Stimulated activated CD8-positive, alpha-beta memory T cell treated with anti-CD3 and anti-CD28 coated beads, Interleukin-12 subunit alpha, Interleukin-12 subunit beta, amount 100 ng/mL, for 24 hours (primary cell): ENCODE results near the gene SKAP1.
"Not testable (repeated sequence)": the region's sequence is repeated elsewhere in the genome, so short reads cannot be mapped to it uniquely, and the experiment has no call there.

Source experiments
- DNase-seq: peaks from one replicate; pipeline ENCODE4 v3.0.0-alpha.2; 2020; ENCODE audit errors: extremely low read depth

Gene SKAP1

GRCh38 chr17:48413613-48414405 lies 16.2 kb downstream of the SKAP1 start:
- no peak for DNase-seq

DNA sequence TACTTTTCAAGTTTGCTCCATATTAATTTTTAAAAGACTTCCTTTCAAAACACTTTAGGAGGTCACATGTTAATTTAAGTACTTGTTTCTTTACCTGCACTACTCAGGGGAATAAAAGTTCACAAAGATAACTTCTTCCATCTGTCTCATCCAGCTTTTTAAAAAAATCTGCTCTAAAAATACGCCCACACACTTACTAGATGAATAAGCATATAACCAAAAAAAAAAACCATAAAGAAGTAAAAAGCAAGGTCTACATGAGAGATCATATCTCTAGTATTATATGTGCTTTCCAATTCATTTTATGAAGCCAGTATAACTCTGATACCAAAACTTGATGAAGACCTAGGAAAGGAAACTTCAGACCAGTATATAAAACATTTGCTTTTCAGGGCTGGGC lies 17.2 kb downstream of the SKAP1 start:
- DNase-seq: no peak

- not testable (repeated sequence) for DNase-seq
These were observed 19.2 kb downstream of the SKAP1 start for GRCh38 chr17:48410821-48411220.

DNA sequence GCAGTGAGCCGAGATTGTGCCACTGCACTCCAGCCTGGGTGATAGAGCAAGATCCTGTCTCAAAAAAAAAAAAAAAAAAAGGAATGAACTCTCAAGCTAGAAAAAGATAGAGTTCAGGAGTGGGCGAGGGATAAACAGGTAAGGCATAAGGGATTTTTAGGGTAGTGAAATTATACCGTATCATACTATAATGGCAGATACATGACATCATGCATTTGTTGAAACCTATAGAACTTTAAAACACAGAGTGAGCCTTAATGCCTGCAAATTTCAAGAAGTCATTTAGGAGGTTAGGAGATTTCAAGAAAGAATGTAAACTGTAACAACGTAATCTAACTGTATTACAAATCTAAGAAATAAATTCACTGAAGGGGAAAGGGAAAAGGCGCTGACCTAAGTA lies 20.4 kb downstream of the SKAP1 start:
- no peak for DNase-seq

DNA sequence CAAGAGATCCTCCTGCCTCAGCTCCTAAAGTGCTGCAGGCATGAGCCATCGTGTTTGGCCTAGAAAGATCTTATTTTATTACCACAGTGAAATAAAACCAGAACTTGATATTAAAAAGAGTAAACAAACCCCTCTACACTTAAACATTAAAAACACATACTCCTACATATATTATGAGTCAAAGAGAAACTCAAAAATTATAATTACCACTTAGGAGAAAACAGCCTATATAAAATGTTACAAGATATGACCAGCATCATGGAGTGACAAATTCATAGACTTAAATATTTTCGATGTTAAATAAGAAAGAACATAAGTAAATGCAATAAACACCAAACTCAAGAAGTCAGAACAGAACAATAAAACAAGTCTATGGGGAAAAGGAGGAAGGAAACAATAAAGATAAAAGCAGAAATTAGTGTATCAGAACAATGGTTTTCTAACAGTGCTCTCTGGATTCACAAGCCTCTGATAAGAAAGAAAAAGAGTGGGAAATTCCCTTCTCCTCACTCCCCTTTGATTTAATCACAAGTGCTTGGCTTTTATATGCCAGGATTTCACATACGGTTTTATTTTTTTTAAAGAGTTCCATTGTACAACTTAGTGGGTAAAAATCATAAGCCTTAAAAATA lies 23.0 kb downstream of the SKAP1 start:
- DNase-seq: no peak

DNA sequence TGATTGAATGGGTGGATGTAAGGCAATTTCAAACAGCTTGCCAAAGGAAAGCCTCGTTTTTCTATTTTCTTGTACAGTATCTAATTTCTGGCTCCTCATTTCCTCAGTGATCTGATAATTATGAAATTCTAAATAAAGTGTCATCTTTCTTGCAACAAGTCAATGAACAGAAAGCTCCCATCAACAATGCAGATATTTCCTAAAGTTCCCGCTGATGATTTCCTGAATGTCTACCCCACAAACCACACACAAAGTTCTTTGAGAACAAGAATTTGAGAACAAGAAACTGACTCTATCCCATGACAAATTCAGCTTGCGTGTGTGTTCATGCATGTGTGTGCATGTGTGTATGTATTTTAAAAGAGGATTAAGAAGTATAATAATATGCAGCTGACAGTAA lies 35.2 kb downstream of the SKAP1 start:
- no peak for DNase-seq

GRCh38 chr17:48393283-48393682 lies 36.7 kb downstream of the SKAP1 start:
- DNase-seq: no peak

DNA sequence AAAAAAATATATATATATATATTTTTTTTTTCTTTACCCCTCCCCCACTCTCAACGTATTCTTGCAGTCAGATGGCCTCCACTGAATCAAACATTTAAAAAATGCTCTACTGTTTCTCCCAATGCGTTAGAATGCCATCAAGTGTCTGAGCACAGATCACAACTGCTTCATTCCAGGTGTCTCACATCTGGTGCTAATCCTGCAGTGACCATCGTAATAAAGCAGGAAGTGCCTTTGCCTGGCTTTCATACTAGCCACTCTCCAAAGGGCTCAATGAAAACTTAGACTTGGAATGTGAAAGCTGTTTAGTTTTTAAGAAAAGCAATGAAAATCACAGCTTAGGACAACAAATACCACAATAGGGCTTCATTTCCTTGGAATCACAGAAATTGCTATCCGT lies 37.2 kb downstream of the SKAP1 start:
- DNase-seq: no peak

DNA sequence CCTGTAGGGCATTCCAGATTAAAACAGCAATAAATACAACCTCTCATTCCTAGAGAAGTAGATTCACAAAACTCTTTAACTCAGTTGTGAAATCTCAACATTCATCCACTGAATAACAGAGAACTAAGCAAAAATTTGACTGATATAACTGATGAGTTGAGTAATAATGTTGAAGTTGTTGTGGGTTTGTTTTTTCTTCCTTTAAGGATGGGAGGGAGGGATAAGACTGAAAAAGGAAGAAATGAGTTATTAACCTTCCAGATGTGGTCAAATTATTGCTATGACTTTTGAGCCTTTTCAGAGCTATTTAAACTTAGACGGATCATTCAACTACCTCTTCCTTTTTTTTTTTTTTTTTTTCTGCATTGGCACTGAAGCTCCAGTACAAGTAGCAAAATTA lies 38.6 kb downstream of the SKAP1 start:
- DNase-seq: no peak

DNA sequence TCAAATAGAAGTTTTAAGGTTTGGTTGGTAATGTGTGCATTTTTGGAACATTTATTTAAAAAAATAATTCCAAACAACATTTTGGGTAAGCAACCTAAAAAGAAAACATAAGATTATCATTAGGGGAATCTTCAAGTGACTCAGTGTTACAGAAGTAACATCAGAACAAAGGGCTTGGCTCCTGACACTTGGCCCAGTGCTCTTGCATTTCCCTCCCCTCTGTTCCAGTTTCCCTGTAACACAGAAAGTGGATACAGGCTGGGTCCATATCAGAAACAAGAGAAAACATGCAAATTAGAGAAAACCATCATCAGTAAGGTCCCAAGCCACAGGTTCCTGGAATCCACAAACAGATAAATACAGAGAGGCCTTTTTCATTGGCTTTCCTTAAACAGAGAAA lies 40.1 kb downstream of the SKAP1 start:
- no peak for DNase-seq

GRCh38 chr17:48388955-48389743 lies 40.9 kb downstream of the SKAP1 start:
- no peak for DNase-seq

DNA sequence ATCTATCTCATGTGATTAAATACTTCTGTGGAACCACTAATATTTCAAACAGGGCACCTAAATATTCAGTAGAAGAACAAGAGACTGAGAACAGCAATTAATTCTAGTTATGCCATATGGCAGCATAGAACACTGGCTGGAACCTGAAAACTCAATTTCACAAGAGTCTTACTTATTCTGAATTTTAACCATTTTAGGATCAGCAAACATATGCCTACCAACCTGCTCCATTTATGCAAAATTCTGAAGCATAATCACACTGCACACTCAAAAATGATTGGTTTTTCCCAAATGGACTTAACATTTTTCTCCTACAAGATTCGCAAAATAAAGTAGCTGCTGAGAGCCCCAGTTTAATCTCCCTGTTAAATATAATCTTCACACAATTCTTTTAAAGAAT lies 43.2 kb downstream of the SKAP1 start:
- no peak for DNase-seq

DNA sequence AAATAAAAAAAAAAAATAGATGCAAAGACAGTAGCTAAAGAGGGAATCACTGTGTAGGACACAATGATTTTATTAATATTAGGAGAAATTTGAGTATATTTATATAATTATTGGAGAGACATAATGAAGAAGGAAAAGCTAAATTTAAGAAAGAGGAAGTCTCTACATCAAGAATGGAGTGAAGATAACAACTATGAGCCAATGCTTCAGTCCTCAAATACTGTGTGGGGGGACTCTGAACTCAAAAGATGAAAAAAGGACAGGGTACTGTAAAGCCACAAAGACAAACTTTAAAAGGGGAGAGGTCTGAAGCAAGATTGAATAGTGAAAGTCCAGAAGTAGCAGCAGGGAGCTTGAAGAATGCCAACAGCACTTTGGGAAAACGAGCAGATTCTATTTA lies 44.7 kb downstream of the SKAP1 start:
- no peak for DNase-seq

DNA sequence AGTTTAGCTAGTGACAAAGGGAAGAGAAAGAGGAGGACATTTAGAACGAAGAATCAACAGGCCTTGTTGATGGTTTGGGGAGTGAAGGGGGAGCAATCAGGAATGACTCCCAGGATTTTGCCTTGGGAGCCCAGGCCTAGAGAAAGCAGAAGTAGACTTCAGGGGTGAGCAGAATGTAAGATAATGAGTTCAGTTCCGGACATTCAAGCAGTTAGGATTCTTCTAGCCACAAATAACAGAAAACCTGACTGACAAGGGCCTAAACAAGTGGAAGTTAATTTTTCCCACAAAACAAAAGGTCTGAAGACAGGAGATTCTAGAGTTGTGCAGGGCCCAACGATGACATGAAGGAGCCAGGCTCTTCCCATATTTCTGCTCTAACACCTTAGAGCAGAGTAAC lies 45.9 kb downstream of the SKAP1 start:
- DNase-seq: no peak

DNA sequence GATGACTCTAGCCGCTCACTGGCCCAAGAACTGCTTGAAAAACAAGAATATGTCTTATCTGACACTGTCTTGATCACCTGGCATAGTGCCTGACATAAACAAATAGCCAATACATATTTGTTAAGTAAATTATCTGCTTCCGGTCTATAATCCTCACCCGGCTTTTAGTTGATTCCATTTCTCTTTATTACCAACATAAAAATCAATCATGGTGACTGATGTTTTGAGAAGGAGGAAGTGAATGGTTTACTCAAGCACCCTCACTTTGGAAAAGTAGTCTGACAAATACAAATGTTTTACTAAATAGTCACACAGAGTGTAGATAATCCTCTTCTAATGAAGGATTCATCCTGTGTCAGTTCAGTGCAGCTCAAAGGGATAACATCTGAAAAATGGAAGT lies 47.0 kb downstream of the SKAP1 start:
- DNase-seq: no peak

- no peak for DNase-seq
These were observed 51.2 kb downstream of the SKAP1 start for GRCh38 chr17:48378708-48379392.

DNA sequence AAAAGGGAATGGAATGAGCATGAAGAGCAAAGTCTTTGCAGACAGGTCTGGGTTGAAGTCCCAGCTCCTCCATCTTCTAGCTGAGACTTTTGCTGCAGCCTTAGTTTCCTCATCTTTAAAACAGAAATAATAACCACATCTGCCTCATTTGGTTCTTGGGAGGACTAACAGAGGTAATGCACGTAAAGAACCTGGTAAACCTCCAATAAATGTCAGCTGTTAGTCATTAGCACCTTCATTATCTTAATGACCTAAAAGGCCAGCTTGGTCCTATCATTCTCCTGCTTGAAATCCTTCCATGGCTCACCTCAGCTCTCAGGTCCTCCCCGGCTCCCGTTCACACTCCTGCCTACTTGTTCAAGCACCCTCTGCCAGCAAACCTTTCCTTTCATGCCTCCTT lies 51.8 kb downstream of the SKAP1 start:
- no peak for DNase-seq

DNA sequence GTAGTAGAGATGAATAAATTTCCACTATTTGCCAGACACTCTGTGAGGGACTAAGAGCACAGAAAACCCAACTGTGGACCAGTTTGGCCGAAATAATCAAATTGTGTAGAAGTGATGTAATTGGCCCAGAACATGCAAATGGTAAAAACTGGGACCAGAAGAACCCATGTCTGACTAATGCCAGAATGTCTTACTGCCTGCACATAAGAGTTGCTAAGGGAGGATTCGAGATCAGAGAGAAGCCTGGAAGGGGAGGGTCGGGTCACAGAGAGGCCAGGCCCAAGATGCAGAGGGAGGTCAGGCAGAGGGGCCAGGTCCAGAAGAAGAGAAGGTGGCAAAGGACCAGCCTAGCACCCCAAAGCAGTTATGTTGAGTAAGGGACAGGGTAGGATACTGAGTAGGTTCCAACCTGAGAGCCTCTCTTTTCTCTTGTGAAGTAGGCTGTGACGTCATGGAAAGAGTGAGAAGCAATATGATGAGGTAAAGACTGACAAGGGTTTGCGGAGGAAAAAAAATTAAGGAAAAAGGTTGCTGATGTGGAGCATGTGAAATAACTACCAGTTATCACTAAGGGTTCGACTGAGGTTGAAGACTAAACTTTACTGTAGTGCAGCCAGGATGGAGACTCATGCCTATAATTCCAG lies 53.2 kb downstream of the SKAP1 start:
- no peak for DNase-seq

- no peak for DNase-seq
These were observed 54.7 kb downstream of the SKAP1 start for GRCh38 chr17:48375356-48375755.

- no peak for DNase-seq
These were observed 55.3 kb downstream of the SKAP1 start for GRCh38 chr17:48374650-48375230.

DNA sequence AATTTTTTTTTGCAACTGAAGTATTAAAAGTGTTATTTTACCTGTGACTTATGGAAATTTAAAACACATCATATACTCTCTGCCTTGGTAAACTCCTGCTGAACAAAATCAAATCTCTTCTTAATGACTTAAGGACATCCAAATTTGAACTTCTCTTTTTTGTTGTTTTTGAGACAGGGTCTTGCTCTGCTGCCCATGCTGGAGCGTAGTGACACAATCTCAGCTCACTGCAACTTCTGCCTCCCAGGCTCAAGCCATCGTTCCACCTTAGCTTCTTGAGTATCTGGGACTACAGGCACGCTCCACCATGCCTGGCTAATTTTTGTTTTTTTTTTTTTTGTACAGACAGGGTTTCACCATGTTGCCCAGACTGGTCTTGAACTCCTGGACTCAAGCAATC lies 56.1 kb downstream of the SKAP1 start:
- DNase-seq: no peak
